Measurements from ENCODE around the gene HDAC9.

GRCh38 chr7:18583305-18583704 is 87.8 kb downstream of the HDAC9 start:
- TF ChIP-seq POLR2A (IDR thresholded peaks at IDR 0.05; ENCODE audit: low read depth, low read length) (no peak), POLR2AphosphoS5 (IDR thresholded peaks at IDR 0.05; ENCODE audit: low read depth, low read length) (no peak), TAF1 (IDR thresholded peaks at IDR 0.05; ENCODE audit: borderline replicate concordance, low read depth, low read length) (no peak)

Data from GM12892 (cell line).